Subcutaneous adipose tissue (tissue), 4 donors: ENCODE data around the gene SULT4A1. TPM values are rescaled to one million over a fixed set of nuclear protein-coding genes. Genes with fewer than 3 reads are reported as not detected.

Source experiments
- CTCF ChIP-seq: fragments of 450-650 bp; IDR thresholded peaks from one replicate; pipeline ENCODE4 v1.5.1; 2016; ENCODE audit warnings: low read depth, mild to moderate bottlenecking, control low read depth, antibody characterized with exemption, moderate library complexity
- small RNA-seq: library from RNA; depleted of rRNA; stranded (forward); fragments of <200 nt; gene quantifications from one replicate; pipeline ENCODE3, GENCODE V24; 2016
- total RNA-seq, 4 donors: library from RNA; depleted of rRNA; stranded (reverse); fragments of >200 nt; gene quantifications; one replicate each; pipeline ENCODE4 v1.1.0, GENCODE V29; 2016

The SULT4A1 gene
- total RNA-seq, 4 donors from 2014 or later = 0.98 TPM; not detected in 3

GRCh38 chr22:43783777-43784176 lies 78.5 kb downstream of the SULT4A1 start:
- no peak for TF ChIP-seq CTCF

DNA sequence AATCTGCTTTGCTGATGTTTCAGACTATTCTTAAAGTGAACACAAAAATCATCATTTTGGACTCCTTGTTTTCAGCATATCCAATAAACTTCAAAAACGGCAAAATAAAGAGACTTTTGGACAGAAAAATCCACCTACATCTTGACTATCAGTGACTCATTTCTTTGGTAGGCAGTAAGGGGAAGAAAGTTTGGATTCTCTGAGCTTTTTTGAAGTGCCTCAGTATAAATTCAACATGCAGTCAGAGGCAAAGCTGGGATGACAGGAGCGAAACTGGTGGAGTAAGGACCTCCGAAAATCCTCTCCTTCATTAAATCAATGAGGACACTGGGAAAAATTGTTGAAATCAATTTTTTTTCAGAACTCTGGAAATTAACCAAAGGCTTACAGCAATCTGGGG lies 79.9 kb downstream of the SULT4A1 start:
- TF ChIP-seq CTCF = no peak

DNA sequence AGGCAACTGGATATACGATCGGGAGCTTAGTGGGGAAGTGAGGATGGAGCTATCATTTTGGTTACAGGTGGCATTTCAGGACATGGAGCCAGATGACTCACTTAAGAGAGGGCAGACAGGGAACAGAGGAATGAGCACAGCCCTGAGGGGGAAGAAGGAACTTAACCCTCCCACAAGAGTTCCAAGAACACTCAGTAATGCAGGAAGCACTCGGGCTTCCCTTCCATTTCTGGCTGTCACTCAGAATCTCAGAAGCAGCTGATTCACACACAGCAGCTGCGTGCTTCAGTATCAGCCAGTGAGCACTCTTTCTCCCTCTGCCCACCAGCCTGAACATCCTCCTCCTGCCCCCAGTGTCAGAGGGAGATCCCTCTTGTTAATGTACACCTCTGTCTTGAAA lies 85.0 kb downstream of the SULT4A1 start:
- no peak for TF ChIP-seq CTCF

DNA sequence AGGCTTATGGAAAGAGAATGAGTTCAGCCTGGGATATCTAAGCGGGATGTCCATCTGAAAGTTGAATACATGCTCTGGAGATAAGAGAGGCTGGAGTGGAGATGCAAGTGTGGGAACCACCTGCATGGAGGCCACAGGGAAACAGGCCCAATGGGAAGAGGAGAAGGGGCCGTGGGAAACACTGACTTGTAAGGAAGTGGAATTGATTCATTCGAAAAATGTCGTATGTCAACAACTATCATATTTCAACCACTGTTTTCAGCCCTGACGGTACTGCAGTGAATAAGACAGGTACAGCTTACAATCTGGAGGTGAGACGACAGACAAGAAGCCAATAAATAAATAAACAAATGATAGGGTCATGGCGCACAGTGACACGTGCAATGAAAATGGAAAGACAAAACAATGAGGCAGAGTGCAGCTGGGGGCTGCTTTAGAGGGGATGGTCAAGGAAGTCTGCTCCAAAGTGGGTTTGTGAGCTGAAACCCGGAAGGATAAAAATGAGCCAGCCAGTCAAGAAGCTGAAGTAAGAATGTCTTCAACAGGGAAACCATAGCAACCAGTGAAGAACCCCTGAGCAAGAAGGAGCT lies 86.1 kb downstream of the SULT4A1 start:
- TF ChIP-seq CTCF = no peak

Small RNAs within 50 kb of the gene (small RNA-seq; reads per million reads assigned to genes)
- gene HMGN2P9 = not detected

Other genes starting within 250 kb of the SULT4A1 start
- 1 to 10 TPM; 2.1 to 4.0 (median 2.4) TPM for gene EFCAB6, start 50.2 kb downstream of the SULT4A1 start, total RNA-seq
- not detected for gene PNPLA5, start 29.5 kb upstream of the SULT4A1 start, total RNA-seq
- 1 to 10 TPM; 2.3 to 6.6 (median 3.1) TPM for gene PNPLA3, start 61.3 kb upstream of the SULT4A1 start, total RNA-seq
- gene SAMM50, start 92.9 kb upstream of the SULT4A1 start, total RNA-seq = 10 to 100 TPM; 31.3 to 54.1 (median 42.2) TPM
- 100 to 1,000 TPM in 1 of 4 donors, 10 to 100 TPM in 3; 47.8 to 175 (median 52.8) TPM for gene PARVB, start 161.8 kb upstream of the SULT4A1 start, total RNA-seq